Upper lobe of left lung (tissue), 4 donors: ENCODE results near the gene VWA8.

ENCODE experiments used
- POLR2A ChIP-seq, 4 donors: fragments of 450-650 bp; IDR thresholded peaks; one replicate each; pipeline ENCODE4 v1.5.1; 2016 to 2017; ENCODE audit warnings: antibody characterized with exemption in 4 of 4, mild to moderate bottlenecking in 2 of 4
- POLR2AphosphoS5 ChIP-seq, 2 donors: sonication (generic); formaldehyde crosslinking; IDR thresholded peaks; one replicate each; pipeline ENCODE4 v1.5.1; 2017; ENCODE audit warnings: antibody characterized with exemption in 2 of 2
- TF ChIP-seq, protein P1 (sequence below), 6 experiments: fragments of 450-650 bp in 4 of 6; fragments of 200-600 bp in 2 of 6; sonication (generic) in 2 of 6; IDR thresholded peaks; one replicate each; pipeline ENCODE4 v1.5.1; 2016 to 2019; ENCODE audit warnings: antibody characterized with exemption in 6 of 6

DNA sequence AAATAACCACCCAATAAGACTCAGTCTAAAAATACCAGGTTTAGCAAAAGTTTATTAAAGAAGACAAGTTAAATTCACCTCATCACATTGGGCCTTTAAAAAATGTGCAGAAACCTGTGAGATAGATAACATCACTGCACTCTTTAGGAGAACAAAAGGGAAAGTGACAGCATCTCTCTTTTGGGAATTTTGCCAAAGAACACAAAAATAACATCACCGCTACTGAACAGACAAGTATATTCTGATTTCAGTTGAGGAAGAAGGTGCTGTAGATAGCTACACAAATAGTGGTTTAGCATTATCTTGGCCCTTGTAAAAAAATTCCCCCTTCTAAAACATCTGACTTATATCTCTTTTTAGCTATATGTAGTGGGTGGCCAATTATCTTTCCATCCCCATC lies 244.7 kb downstream of the VWA8 start:
- TF ChIP-seq POLR2A (IDR thresholded peaks at IDR 0.05), result no peak
- TF ChIP-seq, protein P1, sequence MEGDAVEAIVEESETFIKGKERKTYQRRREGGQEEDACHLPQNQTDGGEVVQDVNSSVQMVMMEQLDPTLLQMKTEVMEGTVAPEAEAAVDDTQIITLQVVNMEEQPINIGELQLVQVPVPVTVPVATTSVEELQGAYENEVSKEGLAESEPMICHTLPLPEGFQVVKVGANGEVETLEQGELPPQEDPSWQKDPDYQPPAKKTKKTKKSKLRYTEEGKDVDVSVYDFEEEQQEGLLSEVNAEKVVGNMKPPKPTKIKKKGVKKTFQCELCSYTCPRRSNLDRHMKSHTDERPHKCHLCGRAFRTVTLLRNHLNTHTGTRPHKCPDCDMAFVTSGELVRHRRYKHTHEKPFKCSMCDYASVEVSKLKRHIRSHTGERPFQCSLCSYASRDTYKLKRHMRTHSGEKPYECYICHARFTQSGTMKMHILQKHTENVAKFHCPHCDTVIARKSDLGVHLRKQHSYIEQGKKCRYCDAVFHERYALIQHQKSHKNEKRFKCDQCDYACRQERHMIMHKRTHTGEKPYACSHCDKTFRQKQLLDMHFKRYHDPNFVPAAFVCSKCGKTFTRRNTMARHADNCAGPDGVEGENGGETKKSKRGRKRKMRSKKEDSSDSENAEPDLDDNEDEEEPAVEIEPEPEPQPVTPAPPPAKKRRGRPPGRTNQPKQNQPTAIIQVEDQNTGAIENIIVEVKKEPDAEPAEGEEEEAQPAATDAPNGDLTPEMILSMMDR (IDR thresholded peaks at IDR 0.05), result no peak
- TF ChIP-seq POLR2AphosphoS5 (IDR thresholded peaks at IDR 0.05), result no peak
